CD4-positive, alpha-beta T cell treated with Interleukin-10 for 1 hour (primary cell): Measurements from ENCODE around the gene SNAP25.

Source experiments
- DNase-seq: peaks from one replicate; pipeline ENCODE4 v3.0.0-alpha.2; 2020

The SNAP25 gene

DNA sequence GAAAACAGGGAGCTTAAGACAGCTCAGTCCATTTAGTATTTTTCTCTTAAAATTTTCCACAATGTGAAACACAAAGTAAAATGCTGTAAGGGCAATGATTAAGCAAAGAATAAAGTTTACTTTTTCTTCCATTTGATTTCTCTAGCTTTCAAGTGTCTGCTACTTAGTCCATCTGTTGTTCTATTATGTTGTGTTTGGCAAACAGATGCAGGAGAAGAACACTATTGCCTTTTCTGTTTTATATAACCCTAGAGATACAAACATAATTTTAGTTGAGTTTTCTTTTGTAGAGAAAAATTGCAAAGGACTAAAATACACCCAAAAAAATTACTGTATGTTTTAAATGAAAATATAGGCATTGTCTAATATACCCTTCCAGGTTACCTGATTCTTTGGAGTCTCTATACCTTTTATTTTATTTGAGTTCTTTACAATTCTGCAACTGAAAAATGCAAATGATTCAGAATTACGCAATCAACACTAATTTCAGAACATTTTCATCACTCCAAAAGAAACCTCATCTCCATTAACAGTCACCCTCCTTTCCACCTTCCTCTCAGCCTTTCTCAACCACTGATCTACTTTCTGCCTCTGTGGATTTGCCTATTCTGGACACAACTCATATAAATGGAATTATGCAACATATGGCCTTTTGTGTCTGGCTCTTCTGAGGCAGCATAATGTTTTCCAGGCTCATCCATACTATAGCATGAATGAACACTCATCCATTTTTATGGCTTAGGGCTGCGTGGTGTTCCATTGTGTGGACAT is 118.5 kb downstream of the SNAP25 start:
- no peak for DNase-seq

DNA sequence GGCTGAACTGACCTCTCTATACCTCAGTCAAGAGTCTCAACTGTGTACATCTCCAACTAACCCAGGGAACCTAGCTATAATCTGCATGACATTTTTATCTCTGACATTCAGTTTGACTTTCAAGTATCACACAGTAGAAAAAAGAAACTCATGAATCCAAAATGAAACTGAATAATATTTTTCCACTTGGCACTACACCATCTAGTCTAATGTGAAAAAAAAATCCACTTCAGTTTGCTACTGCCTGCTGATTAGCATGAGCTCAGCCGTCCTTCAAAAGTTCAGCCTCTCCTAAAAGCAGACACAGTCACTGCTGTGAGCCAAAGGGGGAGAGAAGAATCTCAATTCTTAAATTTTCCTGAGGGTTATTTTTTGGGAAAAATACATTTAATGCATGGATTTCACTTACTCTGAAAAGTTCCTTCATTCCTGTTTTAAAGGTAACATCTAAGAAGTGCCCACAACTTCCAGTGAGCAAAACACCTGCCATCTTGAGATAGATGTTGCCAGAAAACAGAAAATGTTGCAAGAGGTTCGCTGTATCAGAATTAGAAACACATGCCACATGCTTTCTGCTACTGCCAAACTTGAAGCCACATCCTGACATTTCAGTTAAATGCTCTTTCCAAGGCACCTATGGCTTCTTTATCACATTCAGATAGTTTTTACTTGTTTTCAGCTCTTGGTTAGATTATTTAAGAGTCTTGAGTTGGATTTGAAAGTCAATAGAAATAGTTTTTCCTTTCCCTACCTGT is 120.0 kb downstream of the SNAP25 start:
- no peak for DNase-seq

DNA sequence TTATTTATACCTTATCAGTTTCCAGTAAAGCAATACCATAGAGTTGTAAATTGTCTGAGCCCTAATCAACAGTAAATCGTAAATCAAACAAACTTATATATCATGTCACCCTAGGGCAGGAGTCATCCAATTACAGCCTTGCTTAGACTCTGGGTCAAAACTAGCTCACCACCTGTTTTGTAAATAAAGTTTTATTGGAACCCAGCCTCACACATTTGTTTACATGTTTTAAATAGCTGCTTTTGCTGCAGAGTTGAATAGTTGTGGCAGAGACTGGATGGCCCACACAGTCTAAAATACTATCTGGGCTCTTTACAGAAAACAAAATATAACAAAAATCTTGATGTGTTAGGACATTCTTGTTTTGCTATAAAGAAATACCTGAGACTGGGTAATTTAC is 121.0 kb downstream of the SNAP25 start:
- no peak for DNase-seq

DNA sequence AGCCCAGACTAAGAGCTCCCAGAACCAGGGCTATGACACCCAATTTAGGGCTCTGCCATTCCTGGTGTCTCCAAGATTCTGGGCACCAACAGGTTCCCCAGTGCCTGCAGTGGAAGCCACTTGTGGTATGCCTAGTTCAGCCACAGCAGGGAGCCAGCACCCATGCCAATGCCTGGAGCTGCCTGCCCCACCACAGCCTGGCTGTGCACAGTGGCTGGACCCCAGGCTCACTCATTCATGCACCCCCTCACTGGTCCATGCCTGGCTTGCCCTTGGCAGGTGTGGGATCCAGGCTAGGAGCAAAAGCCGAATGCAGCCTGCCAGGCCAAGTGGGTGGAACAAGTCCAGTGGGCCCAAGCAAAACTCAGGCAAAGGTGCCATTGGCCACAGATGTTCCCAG is 123.5 kb downstream of the SNAP25 start:
- no peak for DNase-seq

DNA sequence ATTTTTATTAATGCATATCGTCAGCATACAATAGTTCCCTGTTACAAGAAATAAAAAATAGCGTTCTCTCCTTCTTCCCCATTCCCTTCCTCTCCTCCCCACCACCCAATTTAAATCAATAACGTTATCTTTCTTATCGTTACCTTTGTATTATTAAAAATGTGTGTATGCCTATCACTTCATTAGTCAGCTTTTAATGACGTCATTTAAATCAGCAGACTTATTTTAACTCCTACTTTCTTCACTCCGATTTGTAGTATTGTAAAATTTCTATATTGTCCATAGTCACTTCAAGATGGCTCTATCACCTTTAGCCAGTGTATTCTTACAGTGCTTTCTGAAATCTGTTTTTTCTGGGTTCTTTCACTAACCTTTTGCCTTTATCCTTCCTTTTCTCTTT is 126.3 kb downstream of the SNAP25 start:
- no peak for DNase-seq

DNA sequence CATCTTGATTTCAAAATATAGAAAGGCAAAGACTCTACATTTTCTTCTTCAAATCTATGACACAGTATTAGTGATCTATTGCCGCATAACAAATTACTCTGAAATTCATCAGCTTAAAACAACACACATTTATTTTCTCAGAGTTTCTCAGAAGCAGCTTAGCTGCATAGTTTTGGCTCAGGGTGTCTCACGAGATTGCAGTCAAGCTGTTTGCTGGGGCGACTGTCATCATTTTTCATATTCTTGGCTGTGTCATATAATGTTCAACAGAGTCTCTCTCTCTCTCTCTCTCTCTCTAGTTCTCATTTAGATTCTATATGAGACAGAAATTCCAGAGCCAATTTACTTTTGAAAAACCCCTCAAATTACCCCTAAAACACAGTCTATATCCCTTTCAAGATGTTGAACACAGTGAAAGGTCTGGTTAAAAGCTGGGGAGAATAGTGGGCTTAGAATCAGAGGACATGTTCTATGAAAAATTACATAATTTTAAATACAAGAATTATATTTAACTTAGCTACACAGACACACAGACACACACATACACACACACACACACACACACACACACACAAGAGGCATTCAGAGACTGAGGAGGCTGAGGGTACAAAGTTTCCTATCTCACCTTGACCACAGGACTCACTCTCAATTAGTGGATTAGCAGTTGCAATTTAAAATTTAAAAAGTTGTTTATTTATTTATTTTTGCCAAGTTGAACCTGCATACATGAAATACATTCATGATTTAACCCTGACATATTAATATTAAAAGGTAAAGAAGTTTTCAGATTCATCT is 128.7 kb downstream of the SNAP25 start:
- DNase-seq = no peak

DNA sequence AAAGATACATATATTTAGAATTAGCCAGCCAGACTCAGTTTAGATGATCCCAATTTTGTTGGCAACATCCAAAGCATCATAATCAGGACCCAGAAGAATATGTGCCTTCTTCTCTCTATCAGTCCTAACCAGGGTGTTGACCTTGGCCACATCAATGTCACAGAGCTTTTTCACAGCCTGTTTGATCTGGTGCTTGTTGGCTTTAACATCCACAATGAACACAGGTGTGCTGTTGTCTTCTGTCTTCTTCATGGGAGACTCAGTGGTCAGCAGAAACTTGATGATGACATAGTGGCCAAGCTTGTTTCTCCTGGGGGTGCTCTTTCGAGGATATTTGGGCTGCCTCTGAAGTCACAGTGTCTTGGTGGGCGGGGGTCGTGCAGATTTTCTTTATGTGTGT is 130.5 kb downstream of the SNAP25 start:
- no peak for DNase-seq

DNA sequence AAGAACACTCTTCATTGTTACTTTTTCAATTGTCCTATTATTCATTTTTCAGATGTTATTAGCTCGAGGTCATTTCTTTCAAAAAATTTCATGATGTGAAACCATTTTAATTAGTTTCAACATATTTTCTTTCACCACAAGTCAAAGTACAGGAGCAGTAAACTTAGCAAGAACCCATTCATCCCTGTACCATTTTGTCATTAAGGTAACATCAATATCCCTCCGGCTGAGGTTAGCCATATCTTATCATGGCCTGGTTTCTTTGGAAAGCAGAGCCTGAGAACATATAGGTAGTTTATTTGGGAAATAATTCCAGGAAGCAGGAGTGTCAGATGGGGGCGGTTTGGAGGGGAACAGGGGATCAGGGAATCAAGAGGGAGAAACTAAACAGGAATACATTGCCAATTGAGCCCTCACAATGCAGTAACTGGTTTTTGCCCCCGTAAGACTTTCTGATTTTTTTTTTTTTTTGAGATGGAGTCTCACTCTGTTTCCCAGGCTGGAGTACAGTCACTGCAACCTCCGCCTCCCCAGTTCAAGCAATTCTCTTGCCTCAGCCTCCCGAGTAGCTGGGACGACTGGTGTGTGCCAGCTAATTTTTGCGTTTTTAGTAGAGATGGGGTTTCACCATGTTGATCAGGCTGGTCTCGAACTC is 131.7 kb downstream of the SNAP25 start:
- no peak for DNase-seq

DNA sequence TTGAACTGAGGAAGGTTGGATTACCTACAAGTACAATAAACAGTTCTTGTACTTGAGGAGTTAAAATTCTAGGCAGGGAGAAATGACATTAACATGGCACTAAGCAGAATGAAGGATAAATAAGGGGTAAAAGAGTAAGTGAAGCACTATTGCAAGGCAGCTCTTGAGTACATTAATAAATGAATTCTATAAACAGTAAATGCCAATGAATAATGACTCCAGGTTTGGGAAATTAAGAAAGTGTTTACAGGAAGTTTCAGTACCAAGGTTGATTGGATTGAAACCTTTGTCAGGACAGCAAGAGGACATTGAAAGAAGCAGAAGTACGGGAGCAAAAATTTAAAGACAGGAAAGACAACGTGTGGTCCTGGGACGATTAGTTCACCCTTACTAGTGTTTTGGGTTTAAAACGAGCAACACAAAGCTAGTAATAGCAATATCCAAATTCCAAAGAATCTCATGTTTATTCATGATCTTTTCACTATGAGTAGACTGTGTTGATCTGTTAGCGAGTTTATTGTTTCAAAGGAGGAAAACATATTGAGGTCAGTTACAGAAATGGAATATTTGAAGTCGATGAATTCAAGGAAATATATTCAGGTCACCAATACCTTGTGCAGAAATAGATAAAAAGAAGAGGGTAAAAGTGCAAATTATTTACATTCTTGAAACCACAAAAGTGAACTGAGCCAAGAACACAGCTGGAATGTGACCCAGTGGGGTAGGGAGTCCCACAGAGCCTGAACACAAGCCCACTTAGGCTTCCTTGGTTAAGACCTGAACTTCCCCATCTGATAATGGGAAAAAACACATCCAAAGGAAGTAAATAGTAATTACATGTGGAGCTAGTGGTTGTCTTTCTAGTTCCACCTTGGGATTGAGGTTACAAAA is 134.5 kb downstream of the SNAP25 start:
- no peak for DNase-seq

DNA sequence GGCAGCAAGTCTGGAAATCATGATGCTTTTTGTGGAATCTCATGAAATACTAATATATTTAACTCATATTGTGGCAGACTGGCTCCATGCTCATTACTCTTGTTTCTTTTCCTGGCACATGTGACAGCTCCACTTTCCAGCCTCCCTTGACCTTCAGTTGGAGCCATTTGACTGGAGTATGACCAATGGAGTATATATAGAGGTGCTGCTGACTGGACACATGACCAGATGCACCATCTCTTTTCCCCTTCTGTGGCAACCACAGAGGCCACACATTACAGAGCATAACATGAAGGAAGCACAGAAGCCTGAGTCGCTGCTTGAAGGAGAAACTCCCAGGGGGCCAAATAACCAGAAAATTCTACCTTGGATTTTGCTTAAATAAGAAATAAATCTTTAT is 138.0 kb downstream of the SNAP25 start:
- DNase-seq = no peak
